Uterus (tissue), 4 donors: ENCODE data around the gene AQP1. TPM values are rescaled to one million over a fixed set of nuclear protein-coding genes. Genes with fewer than 3 reads are reported as not detected.
A peak's percentile ranks its signal among the peaks of the same experiment; 100 is the strongest.

Experiments
- DNase-seq, 2 donors: peaks; one replicate each; pipeline ENCODE4 v3.0.0-alpha.2; 2019 to 2020
- H3K27ac ChIP-seq, 2 donors: fragments of 200-600 bp; sonication (generic); 1 replicate in 1 of 2; 2 replicates in 1 of 2; pipeline ENCODE4 v1.5.1; 2016 to 2018
- H3K27me3 ChIP-seq, 2 donors: fragments of 200-600 bp; sonication (generic); one replicate each; pipeline ENCODE4 v1.5.1; 2018 to 2019; ENCODE audit warnings: control low read depth in 1 of 2
- H3K36me3 ChIP-seq, 2 donors: fragments of 200-600 bp; sonication (generic); one replicate each; pipeline ENCODE4 v1.5.1; 2019; ENCODE audit warnings: control low read depth in 1 of 2
- H3K4me1 ChIP-seq, 2 donors: fragments of 200-600 bp; sonication (generic); one replicate each; pipeline ENCODE4 v1.5.1; 2018 to 2019; ENCODE audit warnings: control low read depth in 1 of 2
- H3K4me3 ChIP-seq, 2 donors: fragments of 200-600 bp; sonication (generic); 1 replicate in 1 of 2; 2 replicates in 1 of 2; pipeline ENCODE4 v1.5.1; 2018 to 2019; ENCODE audit warnings: mild to moderate bottlenecking in 1 of 2
- H3K9me3 ChIP-seq, 2 donors: fragments of 200-600 bp; sonication (generic); one replicate each; pipeline ENCODE4 v1.5.1; 2019; ENCODE audit warnings: control low read depth in 1 of 2
- POLR2A ChIP-seq, 2 donors: fragments of 450-650 bp; IDR thresholded peaks; one replicate each; pipeline ENCODE4 v1.6.1; 2016; ENCODE audit warnings: antibody characterized with exemption in 2 of 2, mild to moderate bottlenecking in 1 of 2, moderate library complexity in 1 of 2
- intact Hi-C: fragments of 100-400 bp; cut with DNase I; formaldehyde crosslinking; loops from one replicate; pipeline ENCODE4 v1.15.1; 2023; ENCODE audit warnings: low total_unique reads
- total RNA-seq, 4 donors: library from RNA; depleted of rRNA in 3 of 4; stranded (reverse); fragments of >200 nt in 3 of 4; gene quantifications; one replicate each; pipeline versions ENCODE4 v1.1.0 to v1.2.4, GENCODE V29; 2014 to 2023
- TF ChIP-seq, protein P1 (sequence below), 4 experiments: fragments of 200-600 bp in 2 of 4; fragments of 450-650 bp in 2 of 4; sonication (generic) in 2 of 4; IDR thresholded peaks; one replicate each; pipeline ENCODE4 v1.5.1; 2016 to 2019; ENCODE audit warnings: antibody characterized with exemption in 4 of 4, mild to moderate bottlenecking in 2 of 4, moderate library complexity in 1 of 4
- donor health status: DM: yes; HTN: yes; CAD: no.

Gene AQP1
- total RNA-seq, 4 donors from 2014 or later, result 69.6 to 477 (median 370) TPM

GRCh38 chr7:30865821-30866220 lies 45.8 kb upstream of the AQP1 start:
- H3K36me3 ChIP-seq, result no peaks in the 10 kb centered on the region
- TF ChIP-seq POLR2A (IDR thresholded peaks at IDR 0.05), result no peak
- TF ChIP-seq, protein P1, sequence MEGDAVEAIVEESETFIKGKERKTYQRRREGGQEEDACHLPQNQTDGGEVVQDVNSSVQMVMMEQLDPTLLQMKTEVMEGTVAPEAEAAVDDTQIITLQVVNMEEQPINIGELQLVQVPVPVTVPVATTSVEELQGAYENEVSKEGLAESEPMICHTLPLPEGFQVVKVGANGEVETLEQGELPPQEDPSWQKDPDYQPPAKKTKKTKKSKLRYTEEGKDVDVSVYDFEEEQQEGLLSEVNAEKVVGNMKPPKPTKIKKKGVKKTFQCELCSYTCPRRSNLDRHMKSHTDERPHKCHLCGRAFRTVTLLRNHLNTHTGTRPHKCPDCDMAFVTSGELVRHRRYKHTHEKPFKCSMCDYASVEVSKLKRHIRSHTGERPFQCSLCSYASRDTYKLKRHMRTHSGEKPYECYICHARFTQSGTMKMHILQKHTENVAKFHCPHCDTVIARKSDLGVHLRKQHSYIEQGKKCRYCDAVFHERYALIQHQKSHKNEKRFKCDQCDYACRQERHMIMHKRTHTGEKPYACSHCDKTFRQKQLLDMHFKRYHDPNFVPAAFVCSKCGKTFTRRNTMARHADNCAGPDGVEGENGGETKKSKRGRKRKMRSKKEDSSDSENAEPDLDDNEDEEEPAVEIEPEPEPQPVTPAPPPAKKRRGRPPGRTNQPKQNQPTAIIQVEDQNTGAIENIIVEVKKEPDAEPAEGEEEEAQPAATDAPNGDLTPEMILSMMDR (IDR thresholded peaks at IDR 0.05), result no peak
- DNase-seq, result no peak
- H3K4me3 ChIP-seq, result no peak overlapping the region
- H3K4me1 ChIP-seq, result no peaks in the 10 kb centered on the region
- H3K9me3 ChIP-seq, result no peaks in the 10 kb centered on the region
- no peak overlapping the region for H3K27ac ChIP-seq
- intact Hi-C loops, result no loop called here
- H3K27me3 ChIP-seq, result no peaks in the 10 kb centered on the region

DNA sequence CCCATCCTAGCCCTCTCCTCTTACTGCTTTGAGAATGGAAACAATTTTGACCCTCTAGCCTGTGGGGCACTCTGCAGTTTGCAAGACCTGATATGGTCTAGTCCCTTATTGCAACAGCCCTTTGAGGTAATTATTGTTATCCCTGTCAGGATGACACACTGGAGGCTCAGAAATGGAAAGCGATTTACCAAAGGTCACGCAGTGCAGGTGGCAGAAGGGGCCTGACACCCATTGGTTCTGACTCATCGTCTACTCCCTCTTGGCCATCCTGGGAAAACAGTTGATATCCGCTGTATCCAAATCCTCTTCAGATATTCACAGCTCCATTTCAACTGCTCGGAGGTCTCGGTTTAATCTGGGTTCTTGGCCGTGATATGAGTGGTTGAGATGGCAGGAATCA lies 44.7 kb upstream of the AQP1 start:
- intact Hi-C loops, result no loop called here
- Histone ChIP-seq H3K4me3 (no peak overlapping the region), H3K27me3 (no peaks in the 10 kb centered on the region), H3K27ac (no peak overlapping the region), H3K4me1 (no peaks in the 10 kb centered on the region), H3K9me3 (no peaks in the 10 kb centered on the region), H3K36me3 (no peaks in the 10 kb centered on the region)
- DNase-seq, result no peak
- TF ChIP-seq POLR2A (IDR thresholded peaks at IDR 0.05), result no peak

DNA sequence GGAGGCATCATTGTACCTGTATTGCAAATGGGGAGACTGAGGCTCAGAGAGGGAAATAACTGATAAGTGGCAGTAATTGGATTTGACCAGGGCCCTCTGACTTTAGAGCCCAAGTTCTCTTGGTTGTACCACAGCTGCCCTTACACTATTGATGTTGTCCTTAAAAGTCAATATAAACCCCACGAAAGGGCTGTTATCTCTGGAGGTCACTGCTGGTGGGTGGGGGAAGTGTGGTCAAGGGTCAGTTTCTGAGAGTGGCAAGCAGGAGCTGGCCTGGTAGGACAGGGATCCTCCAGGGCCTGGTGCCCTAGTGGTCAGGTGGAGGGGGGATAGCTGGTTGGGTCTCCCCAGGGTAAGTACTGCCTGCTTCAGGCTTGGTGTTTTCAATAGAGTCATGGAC lies 44.2 kb upstream of the AQP1 start:
- H3K4me1 ChIP-seq, result no peaks in the 10 kb centered on the region

DNA sequence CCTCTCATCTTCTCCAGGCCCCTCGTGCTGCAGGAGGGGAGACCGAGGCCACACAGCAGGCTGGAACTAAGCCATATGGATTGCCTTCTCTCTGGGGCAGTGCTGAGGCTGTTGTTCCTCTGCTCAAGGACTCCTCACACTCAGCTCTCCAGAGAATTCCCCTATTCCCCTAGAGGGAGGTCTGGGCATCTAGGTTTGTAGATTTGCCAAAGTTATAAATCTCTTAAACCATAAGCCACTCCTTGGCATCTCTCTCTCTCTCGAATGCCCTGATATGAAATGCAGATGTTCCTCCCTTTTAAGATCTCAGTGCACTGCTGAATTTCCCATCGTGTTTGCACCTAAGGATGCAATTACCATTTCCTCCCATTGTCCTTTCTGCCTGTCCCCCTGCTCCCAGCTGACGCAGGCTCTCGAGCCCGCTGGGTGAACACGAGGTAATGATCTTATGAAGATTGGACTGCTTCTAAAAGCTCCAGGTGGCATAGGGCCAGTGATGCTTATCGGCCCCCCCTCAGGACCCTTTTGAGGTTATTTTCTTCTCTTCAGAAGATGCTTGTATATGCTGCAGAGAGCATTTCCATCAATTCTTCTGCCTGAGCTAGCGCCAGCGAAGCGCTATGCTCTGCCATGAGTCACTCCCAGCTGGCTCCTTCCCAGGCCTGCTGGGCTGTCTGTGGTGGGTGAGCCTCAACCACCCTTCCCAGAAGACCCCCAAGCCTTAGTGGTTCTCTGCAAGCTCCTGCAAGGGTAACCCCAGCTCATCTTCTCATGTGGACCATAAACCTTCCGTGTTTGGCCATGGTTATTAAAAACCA lies 41.6 kb upstream of the AQP1 start:
- DNase-seq, result peak in 1 of 2 donors; percentile 48
- intact Hi-C loops, result no loop called here
- Histone ChIP-seq H3K4me3 (no peak overlapping the region), H3K36me3 (no peaks in the 10 kb centered on the region), H3K27ac (peak overlapping the region; percentile 17 to 40), H3K4me1 (no peaks in the 10 kb centered on the region), H3K9me3 (peaks cover 0 to 3% of the 10 kb centered on the region in 2 donors), H3K27me3 (no peaks in the 10 kb centered on the region)
- no peak for TF ChIP-seq POLR2A (IDR thresholded peaks at IDR 0.05)

More for the DNA sequence above, 44.2 kb upstream of the AQP1 start:
- Histone ChIP-seq H3K4me3 (no peak overlapping the region), H3K36me3 (no peaks in the 10 kb centered on the region), H3K9me3 (no peaks in the 10 kb centered on the region), H3K27ac (peak overlapping the region in 1 of 2 donors; percentile 22), H3K27me3 (no peaks in the 10 kb centered on the region)
- DNase-seq, result no peak
- TF ChIP-seq, protein P1 (IDR thresholded peaks at IDR 0.05), result no peak
- no peak for TF ChIP-seq POLR2A (IDR thresholded peaks at IDR 0.05)
- intact Hi-C loops, result no loop called here

DNA sequence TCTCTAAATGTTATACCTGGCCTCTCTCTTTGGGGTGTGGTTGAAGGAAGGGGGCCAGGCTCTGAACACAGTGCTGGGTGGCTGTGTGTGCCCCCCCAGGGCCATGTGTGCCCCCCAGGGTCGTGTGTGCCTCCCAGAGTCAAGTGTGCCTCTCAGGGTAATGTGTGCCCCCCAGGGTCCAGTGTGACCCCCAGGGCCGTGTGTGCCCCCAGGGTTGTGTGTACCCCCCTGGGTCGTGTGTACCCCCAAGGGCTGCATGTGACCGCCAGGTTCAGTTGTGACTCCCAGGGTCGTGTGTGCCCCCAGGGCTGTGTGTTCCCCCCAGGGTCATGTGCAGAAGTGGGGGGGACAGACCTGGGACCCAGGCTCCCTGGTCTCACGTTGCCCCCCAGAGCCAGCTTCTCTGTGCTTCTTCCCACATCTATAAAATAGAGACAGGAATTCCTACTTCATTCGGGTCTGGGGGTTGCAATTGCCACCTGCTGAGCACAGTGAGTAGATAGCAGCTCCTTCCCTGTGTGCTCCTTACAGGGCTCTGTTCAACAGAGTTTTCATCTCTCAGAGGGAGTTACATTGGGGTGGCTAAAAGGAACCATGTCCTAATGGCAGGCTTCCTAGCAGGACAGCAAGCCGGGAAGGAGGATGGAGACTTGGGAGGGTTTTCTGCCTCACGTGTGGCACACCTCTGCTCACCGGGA lies 40.7 kb upstream of the AQP1 start:
- intact Hi-C loops, result no loop called here
- no peak for TF ChIP-seq POLR2A (IDR thresholded peaks at IDR 0.05)
- TF ChIP-seq, protein P1 (IDR thresholded peaks at IDR 0.05), result no peak
- H3K4me1 ChIP-seq, result no peaks in the 10 kb centered on the region
- peaks cover 0 to 3% of the 10 kb centered on the region in 2 donors for H3K9me3 ChIP-seq
- H3K36me3 ChIP-seq, result no peaks in the 10 kb centered on the region
- H3K4me3 ChIP-seq, result no peak overlapping the region
- DNase-seq, result no peak
- no peaks in the 10 kb centered on the region for H3K27me3 ChIP-seq
- peak overlapping the region; percentile 17 to 40 for H3K27ac ChIP-seq

DNA sequence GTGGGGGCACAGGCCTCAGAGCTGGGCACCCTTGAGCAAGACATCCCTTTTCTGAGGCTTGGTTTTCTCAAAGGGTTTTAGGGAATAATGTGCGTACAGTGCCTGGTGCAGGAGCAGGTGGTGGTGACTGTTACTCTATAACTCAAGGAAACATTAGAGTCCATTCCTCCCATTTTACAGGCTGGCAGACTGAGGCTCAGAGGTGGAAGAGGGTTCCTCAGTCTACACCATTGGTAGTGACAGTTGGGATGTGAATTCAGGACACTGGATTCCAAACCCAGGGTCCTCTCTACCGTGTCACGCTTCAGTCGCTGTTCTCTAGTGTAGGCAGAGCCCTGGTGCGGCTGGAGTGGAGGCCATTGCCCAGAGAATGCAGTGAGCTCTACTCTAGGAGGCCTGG lies 40.0 kb upstream of the AQP1 start:
- Histone ChIP-seq H3K36me3 (no peaks in the 10 kb centered on the region), H3K4me3 (no peak overlapping the region), H3K9me3 (peaks cover 0 to 3% of the 10 kb centered on the region in 2 donors), H3K27ac (no peak overlapping the region), H3K27me3 (no peaks in the 10 kb centered on the region), H3K4me1 (no peaks in the 10 kb centered on the region)
- no peak for TF ChIP-seq POLR2A (IDR thresholded peaks at IDR 0.05)
- intact Hi-C loops, result no loop called here
- DNase-seq, result no peak
